OCI-LY7 (cell line): ENCODE measurements around the gene CXCL12.

Source experiments
- EZH2phosphoT487 ChIP-seq: fragments of 200-600 bp; sonication (generic); IDR thresholded peaks from 2 replicates; pipeline ENCODE4 v1.6.1; 2018; ENCODE audit warnings: low read depth, borderline replicate concordance, mild to moderate bottlenecking, mixed run types, antibody characterized with exemption, low read length, moderate library complexity, mixed read lengths
- TF ChIP-seq, protein P1 (sequence below): fragments of 200-600 bp; sonication (generic); conservative IDR thresholded peaks from 2 replicates; pipeline ENCODE4 v1.5.1; 2014; ENCODE audit warnings: mild to moderate bottlenecking, antibody characterized with exemption, low read length, moderate library complexity, mixed read lengths

DNA sequence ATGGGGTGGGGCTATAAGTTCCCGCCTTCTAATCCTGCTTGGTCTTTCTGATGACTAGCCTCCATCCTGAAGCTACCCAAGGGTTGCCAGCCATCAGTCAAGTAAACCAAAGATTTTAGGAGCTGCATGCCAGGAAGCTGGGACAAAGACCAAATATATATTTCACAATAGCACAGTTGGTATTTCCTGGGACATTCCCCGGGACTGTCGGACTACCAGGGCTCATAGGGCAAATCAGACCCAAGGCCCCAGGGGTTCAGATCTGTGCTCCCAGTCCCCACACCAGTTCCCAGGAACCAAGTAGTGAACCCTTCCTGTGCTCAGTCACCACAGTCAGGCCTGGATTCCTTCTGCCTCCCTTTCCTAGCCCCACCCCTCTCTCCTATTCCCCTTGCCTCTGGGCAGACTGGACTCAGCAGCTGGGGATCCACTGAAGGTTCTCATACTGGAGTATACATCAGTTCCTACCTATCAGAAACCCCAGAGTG is 5.7 kb upstream of the CXCL12 start:
- TF ChIP-seq, protein P1, sequence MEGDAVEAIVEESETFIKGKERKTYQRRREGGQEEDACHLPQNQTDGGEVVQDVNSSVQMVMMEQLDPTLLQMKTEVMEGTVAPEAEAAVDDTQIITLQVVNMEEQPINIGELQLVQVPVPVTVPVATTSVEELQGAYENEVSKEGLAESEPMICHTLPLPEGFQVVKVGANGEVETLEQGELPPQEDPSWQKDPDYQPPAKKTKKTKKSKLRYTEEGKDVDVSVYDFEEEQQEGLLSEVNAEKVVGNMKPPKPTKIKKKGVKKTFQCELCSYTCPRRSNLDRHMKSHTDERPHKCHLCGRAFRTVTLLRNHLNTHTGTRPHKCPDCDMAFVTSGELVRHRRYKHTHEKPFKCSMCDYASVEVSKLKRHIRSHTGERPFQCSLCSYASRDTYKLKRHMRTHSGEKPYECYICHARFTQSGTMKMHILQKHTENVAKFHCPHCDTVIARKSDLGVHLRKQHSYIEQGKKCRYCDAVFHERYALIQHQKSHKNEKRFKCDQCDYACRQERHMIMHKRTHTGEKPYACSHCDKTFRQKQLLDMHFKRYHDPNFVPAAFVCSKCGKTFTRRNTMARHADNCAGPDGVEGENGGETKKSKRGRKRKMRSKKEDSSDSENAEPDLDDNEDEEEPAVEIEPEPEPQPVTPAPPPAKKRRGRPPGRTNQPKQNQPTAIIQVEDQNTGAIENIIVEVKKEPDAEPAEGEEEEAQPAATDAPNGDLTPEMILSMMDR: no peak
- TF ChIP-seq EZH2phosphoT487: no peak
